Esophagus squamous epithelium (tissue), 4 donors: ENCODE results near the gene SDK2.

Experiments used
- CTCF ChIP-seq, 6 experiments: fragments of 450-650 bp in 4 of 6; fragments of 200-600 bp in 2 of 6; sonication (generic) in 2 of 6; IDR thresholded peaks; one replicate each; pipeline ENCODE4 v1.5.1; 2016 to 2019; ENCODE audit warnings: antibody characterized with exemption in 6 of 6, mild to moderate bottlenecking in 4 of 6, moderate library complexity in 4 of 6
- POLR2A ChIP-seq, 4 donors: fragments of 450-650 bp; IDR thresholded peaks; one replicate each; pipeline ENCODE4 v1.6.1; 2017; ENCODE audit warnings: antibody characterized with exemption in 4 of 4, mild to moderate bottlenecking in 4 of 4, moderate library complexity in 3 of 4

DNA sequence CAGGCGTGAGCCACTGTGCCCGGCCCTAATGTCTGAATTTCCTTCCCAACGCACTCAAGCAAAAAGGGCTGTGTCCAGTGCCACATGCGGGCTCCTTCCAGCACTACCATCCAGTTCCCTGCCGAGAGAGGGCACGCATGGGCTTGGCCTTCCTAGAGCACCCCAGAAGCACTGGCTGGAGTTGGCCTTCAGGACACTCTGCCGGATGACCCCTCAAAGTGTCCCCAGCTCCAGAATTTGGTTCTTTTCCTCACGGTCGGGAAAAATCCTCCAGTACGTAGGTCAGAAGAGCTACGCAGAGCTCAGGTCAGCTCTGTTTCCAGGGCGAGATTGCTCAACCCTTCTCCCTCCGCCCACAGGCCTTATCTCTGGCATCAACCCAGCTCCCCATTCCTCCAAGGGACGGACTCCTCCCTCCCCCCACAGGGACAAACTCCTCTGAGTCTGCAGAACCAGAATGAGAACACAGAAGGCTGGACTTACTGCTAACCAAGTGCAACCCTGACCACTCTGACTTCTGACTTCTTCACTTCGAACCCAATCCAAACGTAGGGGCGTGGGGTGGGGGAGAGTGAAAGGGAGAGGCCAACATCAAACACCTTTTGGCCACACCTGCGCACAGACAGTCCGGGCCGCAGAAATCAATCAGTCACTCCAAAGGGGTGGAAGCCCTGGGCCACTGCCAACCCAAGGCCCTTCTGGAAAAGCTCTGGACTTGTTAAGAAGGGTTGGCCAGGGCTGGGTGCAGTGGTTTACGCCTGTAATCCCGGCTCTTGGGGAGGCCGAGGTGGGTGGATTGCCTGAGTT, 336.0 kb downstream of the SDK2 start:
- TF ChIP-seq POLR2A (IDR thresholded peaks at IDR 0.05), result peak in 1 of 4 donors; percentile 33
- TF ChIP-seq CTCF (IDR thresholded peaks at IDR 0.05), result no peak
